Measurements from ENCODE around the gene RNF212. TPM values are rescaled to one million over a fixed set of nuclear protein-coding genes. Genes with fewer than 3 reads are reported as not detected.

RNF212 gene
- total and polyA plus RNA-seq, 9 of the 15 experiments (the other 6 are each of a cell fraction or from before 2014, with no cell fraction given), result 0.04 TPM; not detected in 8

DNA sequence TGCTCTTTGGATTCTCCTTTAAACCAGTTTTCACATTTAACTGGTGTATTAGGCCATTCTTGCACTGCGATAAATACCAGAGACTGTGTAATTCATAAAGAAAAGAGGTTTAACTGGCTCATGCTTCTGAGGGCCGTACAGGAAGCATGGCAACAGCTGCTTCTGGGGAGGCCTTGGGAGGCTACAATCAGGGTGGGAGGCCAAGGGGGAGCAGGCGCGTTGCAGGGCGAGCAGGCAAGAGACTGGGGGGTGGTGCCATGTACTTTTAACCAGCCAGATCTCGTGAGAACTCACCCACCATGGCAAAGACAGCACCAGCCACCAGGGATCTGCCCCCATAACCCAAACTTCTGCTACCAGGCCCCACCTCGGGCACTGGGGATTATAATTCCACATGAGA is 38.1 kb downstream of the RNF212 start:
- no peak for FAIRE-seq
- Histone ChIP-seq H4K20me1 (replicated peaks; ENCODE audit: control insufficient read depth, insufficient read depth, low read length) (no peaks in the 10 kb centered on the region), H3K9me1 (ENCODE audit: control insufficient read depth, insufficient read depth, low read length) (no peaks in the 10 kb centered on the region), H3K27me3 (ENCODE audit: control insufficient read depth in 2 of 2, insufficient read depth in 2 of 2, low read length in 2 of 2) (peaks cover 59 to 72% of the 10 kb centered on the region in 2 experiments), H3K36me3 (ENCODE audit: control insufficient read depth, insufficient read depth, low read length) (no peaks in the 10 kb centered on the region), H3K9me3 (replicated peaks; ENCODE audit: control insufficient read depth, insufficient read depth, low read depth, low read length) (no peaks in the 10 kb centered on the region), H3K4me2 (ENCODE audit: insufficient read depth, low read length) (no peak overlapping the region), H3K79me2 (ENCODE audit: control insufficient read depth, insufficient read depth, low read length) (no peaks in the 10 kb centered on the region), H3K4me3 (no peak overlapping the region), H3K4me1 (replicated peaks in 1 of 2; ENCODE audit: control insufficient read depth in 2 of 2, insufficient read depth in 2 of 2, low read length in 2 of 2) (peaks cover 0 to 5% of the 10 kb centered on the region in 2 experiments; a peak in 1 of 5 replicates), H3K9ac (ENCODE audit: insufficient read depth in 1 of 2, low read depth in 2 of 2, low read length in 2 of 2) (no peak overlapping the region), H2AFZ (ENCODE audit: low read depth, low read length) (no peak overlapping the region), H3K27ac (ENCODE audit: extremely low read depth, low read depth, low read length) (no peak overlapping the region)
- intact Hi-C loops (cut with micrococcal nuclease), result no loop called here
- ATAC-seq, result no peak
- in situ Hi-C loops (cut with MboI), result no loop called here
- WGBS (ENCODE audit: insufficient coverage, low coverage, missing lambda C conversion rate), result 5% methylated on average over 7 of the region's 7 CpGs
- no TSS peak for BruUV-seq (replicated peaks)
- CTCF ChIA-PET (ENCODE audit: low intra/inter-chr PET ratio), result no interaction called here
- POLR2A ChIA-PET, result no interaction called here
- DNase-seq (ENCODE audit: extremely low read depth in 1 of 4, low spot score in 3 of 4), result no peak
- no peak for TF ChIP-seq ZNF696 (CRISPR knock-in tag; conservative IDR thresholded peaks at IDR 0.05)
- TF ChIP-seq, protein P1, sequence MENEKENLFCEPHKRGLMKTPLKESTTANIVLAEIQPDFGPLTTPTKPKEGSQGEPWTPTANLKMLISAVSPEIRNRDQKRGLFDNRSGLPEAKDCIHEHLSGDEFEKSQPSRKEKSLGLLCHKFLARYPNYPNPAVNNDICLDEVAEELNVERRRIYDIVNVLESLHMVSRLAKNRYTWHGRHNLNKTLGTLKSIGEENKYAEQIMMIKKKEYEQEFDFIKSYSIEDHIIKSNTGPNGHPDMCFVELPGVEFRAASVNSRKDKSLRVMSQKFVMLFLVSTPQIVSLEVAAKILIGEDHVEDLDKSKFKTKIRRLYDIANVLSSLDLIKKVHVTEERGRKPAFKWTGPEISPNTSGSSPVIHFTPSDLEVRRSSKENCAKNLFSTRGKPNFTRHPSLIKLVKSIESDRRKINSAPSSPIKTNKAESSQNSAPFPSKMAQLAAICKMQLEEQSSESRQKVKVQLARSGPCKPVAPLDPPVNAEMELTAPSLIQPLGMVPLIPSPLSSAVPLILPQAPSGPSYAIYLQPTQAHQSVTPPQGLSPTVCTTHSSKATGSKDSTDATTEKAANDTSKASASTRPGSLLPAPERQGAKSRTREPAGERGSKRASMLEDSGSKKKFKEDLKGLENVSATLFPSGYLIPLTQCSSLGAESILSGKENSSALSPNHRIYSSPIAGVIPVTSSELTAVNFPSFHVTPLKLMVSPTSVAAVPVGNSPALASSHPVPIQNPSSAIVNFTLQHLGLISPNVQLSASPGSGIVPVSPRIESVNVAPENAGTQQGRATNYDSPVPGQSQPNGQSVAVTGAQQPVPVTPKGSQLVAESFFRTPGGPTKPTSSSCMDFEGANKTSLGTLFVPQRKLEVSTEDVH (IDR thresholded peaks at IDR 0.05; ENCODE audit: low read depth, partially characterized antibody), result no peak
- TF ChIP-seq NRF1 (conservative IDR thresholded peaks at IDR 0.05 in 1 of 2, IDR thresholded peaks at IDR 0.05 in 1 of 2), result no peak
- TF ChIP-seq, protein P2, sequence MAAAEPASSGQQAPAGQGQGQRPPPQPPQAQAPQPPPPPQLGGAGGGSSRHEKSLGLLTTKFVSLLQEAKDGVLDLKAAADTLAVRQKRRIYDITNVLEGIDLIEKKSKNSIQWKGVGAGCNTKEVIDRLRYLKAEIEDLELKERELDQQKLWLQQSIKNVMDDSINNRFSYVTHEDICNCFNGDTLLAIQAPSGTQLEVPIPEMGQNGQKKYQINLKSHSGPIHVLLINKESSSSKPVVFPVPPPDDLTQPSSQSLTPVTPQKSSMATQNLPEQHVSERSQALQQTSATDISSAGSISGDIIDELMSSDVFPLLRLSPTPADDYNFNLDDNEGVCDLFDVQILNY (CRISPR knock-in tag; IDR thresholded peaks at IDR 0.05), result no peak
- no peak for TF ChIP-seq BRD4 (IDR thresholded peaks at IDR 0.05)
- no peak for TF ChIP-seq ZNF584 (CRISPR knock-in tag; IDR thresholded peaks at IDR 0.05; ENCODE audit: low read depth)
- TF ChIP-seq, protein P3, sequence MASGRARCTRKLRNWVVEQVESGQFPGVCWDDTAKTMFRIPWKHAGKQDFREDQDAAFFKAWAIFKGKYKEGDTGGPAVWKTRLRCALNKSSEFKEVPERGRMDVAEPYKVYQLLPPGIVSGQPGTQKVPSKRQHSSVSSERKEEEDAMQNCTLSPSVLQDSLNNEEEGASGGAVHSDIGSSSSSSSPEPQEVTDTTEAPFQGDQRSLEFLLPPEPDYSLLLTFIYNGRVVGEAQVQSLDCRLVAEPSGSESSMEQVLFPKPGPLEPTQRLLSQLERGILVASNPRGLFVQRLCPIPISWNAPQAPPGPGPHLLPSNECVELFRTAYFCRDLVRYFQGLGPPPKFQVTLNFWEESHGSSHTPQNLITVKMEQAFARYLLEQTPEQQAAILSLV (tag; IDR thresholded peaks at IDR 0.05), result no peak
- TF ChIP-seq CHCHD3 (CRISPR knock-in tag; IDR thresholded peaks at IDR 0.05), result no peak
- TF ChIP-seq, protein P4, sequence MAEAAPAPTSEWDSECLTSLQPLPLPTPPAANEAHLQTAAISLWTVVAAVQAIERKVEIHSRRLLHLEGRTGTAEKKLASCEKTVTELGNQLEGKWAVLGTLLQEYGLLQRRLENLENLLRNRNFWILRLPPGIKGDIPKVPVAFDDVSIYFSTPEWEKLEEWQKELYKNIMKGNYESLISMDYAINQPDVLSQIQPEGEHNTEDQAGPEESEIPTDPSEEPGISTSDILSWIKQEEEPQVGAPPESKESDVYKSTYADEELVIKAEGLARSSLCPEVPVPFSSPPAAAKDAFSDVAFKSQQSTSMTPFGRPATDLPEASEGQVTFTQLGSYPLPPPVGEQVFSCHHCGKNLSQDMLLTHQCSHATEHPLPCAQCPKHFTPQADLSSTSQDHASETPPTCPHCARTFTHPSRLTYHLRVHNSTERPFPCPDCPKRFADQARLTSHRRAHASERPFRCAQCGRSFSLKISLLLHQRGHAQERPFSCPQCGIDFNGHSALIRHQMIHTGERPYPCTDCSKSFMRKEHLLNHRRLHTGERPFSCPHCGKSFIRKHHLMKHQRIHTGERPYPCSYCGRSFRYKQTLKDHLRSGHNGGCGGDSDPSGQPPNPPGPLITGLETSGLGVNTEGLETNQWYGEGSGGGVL (CRISPR knock-in tag; IDR thresholded peaks at IDR 0.05), result no peak
- TF ChIP-seq, protein P5, sequence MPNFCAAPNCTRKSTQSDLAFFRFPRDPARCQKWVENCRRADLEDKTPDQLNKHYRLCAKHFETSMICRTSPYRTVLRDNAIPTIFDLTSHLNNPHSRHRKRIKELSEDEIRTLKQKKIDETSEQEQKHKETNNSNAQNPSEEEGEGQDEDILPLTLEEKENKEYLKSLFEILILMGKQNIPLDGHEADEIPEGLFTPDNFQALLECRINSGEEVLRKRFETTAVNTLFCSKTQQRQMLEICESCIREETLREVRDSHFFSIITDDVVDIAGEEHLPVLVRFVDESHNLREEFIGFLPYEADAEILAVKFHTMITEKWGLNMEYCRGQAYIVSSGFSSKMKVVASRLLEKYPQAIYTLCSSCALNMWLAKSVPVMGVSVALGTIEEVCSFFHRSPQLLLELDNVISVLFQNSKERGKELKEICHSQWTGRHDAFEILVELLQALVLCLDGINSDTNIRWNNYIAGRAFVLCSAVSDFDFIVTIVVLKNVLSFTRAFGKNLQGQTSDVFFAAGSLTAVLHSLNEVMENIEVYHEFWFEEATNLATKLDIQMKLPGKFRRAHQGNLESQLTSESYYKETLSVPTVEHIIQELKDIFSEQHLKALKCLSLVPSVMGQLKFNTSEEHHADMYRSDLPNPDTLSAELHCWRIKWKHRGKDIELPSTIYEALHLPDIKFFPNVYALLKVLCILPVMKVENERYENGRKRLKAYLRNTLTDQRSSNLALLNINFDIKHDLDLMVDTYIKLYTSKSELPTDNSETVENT (CRISPR knock-in tag; IDR thresholded peaks at IDR 0.05), result no peak
- TF ChIP-seq, protein P6, sequence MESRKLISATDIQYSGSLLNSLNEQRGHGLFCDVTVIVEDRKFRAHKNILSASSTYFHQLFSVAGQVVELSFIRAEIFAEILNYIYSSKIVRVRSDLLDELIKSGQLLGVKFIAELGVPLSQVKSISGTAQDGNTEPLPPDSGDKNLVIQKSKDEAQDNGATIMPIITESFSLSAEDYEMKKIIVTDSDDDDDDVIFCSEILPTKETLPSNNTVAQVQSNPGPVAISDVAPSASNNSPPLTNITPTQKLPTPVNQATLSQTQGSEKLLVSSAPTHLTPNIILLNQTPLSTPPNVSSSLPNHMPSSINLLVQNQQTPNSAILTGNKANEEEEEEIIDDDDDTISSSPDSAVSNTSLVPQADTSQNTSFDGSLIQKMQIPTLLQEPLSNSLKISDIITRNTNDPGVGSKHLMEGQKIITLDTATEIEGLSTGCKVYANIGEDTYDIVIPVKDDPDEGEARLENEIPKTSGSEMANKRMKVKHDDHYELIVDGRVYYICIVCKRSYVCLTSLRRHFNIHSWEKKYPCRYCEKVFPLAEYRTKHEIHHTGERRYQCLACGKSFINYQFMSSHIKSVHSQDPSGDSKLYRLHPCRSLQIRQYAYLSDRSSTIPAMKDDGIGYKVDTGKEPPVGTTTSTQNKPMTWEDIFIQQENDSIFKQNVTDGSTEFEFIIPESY (CRISPR knock-in tag; IDR thresholded peaks at IDR 0.05), result no peak

Data from K562 (cell line).